NCI-H446 treated with DMSO at 0.1 percent for 48 hours (cell line): ENCODE data around the gene ORC4.

Experiments
- DNase-seq: peaks from one replicate; lab custom pipeline; 2025; lab: John Stamatoyannopoulos, UW

ORC4 gene

DNA sequence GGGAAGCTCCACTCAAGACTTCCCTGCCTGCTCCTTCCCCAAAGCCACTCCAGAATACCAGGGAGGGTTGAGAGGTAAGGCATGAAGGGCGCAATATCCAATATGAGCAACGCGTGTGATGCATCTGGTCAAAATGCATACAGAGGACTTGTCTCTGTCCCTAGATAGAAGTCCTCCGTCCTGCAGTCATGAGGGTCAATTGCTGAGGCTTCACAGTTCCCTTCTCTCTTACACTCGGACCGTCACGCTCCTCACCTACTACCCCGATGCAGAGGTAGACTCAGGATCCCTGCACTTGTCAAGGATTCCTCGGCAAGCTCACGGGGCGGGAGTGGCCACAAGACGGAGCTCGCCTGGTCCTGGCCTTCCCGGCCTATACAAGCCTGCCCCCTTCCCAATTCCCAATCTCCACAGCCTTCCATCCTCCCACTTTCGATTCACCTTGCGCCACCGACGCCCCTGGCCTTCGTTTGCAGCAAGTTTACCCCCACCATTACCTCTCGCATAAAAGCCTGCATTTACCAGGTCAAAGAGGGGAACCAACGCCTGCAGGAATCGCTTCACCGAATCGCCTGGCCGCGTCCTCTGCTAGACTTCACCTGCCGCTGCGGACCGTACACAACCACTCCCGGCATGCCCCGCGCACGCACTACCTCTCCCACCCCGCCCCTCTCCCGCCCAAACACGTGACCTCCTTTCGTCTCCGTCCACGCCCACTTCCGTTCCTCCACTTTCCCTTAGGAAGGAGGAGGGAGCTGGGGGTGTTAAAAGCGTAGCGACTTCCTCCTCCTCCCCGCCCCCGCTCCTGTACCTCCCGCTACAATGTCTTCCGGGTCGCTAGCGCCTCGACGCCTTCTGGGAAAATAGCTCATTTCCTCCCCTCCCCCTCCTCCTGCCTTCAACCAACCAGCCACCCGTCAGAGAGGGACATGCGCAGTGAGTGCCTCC is at the start of gene ORC4:
Gene ORC4 (minus strand): TSS at position 627 of the 948 bp plus-strand sequence. CDS start 44,779 bp downstream, outside the sequence.
- peak; percentile 98 for DNase-seq

DNA sequence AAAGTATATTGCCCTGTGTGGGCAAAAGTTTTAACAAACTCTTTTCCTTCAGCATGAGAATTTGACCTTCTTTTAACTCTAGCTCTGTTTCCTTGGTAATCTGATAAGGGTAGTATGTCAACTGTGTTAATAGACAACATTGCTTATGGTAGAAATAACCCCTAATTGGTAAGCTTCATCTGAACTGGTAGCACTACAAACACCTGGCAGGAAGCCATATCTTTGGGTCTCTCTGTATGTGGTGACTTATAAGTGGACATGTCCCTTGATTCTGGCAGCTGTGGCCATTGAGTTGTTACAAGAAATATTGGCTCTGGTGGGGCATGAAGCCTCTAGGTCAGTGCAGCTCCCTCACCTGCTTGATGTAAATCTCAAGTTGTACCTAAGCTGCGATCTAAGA is 47.3 kb upstream of the ORC4 start:
- no peak for DNase-seq

DNA sequence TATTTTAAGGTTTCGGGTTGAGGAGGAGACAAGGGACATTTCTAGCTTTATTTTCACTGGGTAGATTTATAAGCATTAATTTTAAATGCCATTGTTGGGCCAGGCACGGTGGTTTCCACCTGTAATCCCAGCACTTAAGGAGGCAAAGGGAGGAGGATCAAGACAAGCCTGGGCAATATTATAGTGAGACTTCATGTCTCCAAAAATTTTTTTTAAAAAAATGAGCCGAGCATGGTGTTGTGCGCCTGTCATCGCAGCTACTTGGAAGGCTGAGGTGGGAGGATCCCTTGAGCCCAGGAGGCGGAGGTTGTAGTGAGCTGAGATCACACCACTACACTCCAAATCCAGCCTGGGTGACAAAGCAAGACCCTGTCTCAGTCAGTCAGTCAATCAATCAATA is 45.4 kb upstream of the ORC4 start:
- no peak for DNase-seq

DNA sequence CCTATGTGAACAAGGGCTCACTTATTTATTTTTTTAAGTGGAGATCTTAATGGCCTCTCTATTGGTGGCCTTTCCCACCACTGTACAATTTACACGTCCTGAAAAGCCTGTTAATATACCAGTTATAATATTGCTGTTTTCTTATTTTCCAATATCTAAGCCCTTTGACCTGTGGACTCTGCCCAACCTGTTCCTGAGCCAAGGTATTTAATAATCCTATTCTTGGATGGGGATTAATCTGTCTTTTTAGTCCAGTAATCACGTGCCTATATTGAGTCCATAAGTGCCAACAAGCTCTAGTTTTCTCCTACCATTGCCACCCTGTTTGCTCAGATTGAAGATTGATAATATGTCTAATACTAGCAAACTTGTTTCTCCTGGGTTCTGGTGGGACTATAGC is 43.1 kb upstream of the ORC4 start:
- no peak for DNase-seq

DNA sequence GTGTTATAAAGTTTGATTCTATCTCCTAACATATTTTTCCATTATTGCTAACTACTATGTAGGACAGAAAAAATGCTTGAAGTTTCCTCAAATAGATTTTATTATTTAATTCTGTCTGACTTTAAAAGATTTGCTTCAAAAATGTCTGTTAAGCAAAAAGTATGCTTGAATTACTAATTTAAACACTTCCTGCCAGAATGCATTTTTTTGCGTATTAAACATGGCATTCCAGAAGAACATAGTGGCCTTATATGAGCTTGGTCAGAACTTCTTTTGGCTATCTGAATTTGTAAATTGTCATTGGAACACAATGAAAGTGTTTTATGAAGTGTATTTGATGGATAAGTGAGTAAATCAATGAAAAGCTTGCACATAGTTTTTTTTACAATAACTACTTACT is 38.1 kb upstream of the ORC4 start:
- DNase-seq, result no peak

DNA sequence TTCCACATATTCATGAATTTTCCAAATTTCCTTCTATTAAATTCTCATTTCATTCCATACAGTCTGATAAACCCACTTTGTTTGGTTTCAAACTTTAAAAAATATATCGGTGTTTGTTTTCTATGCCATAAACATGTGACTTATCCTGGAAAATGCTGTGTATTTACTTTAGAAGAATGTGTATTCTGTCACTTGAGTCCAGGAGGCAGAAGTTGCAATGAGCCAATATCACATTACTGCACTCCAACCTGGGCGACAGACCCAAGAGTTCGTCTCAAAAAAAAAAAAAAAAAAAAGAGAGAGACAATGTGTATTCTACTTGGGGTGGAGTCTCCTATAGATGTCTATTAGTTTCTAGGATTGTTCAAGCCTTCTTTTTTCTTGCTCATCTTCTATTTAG is 32.1 kb upstream of the ORC4 start:
- DNase-seq, result no peak

DNA sequence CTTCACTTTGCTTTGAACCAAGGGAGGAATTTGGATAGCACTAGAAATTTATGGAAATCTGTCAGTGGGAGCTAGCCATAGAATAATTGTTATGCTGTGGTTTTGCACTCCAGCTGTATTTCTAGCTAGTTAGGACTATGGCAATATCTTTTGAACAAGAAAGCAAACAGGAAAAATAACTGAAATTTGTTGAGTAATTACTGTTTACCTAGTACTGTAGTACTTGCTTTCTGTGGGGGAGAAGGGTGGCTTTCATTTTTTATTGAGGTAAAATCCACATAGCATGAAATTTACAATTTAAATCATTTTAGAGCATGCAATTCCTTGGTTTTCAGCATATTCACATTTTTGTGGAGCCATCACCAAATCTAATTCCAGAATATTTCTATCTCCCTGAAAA is 28.7 kb upstream of the ORC4 start:
- DNase-seq, result no peak

DNA sequence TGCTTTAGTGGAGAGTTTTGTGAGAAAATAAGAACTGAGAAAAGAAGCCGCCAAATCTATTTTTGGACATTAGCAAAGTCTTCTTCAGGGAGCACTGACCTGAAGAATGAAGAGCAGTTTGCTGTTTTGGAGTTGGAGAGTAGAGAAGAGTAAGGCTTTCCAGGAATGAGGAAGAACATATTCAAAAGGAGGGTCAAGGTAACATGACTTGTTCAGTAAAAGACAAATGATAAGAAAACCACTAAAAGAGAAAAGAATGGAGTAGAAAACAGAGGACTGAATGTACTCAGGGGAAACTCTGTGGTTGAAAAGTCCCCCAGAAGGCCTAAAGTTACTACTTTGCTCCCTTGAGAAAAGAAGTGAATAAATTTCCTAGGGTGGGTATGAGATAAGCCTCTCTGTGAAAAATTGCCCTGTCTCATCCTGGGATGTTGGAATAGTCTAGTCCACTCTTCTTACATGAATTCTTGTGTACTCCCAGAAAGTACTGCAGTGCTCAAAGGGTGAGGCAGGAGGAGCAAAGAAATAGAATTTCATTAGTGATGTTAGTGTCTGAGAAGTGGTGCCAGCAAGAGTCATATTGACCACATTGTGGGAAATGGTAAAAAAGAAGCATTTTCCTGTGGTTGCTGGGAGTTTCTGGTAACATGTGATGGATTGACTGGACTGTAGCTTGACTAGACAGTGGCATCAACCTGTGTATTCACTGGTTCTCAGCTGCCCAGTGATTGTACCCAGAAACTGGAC is 28.1 kb upstream of the ORC4 start:
- DNase-seq, result no peak

DNA sequence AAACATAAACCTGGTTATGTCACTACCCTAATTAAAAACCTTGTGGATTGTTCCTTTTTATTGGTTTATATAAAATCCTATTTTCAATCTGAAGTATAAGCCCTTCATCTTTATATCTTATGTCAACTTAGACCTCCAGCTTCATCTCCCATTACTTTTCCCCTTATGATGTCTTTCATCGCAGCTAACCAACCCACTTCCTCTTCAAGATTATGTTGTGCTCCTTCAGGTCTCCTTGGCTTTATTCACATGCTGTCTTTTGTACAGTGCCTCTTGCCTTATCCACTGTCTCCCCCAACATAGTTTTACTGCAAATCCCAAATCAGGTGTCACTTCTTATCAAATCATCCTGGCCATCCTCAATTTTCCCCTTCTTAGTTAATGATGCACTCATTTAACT is 26.3 kb upstream of the ORC4 start:
- no peak for DNase-seq

DNA sequence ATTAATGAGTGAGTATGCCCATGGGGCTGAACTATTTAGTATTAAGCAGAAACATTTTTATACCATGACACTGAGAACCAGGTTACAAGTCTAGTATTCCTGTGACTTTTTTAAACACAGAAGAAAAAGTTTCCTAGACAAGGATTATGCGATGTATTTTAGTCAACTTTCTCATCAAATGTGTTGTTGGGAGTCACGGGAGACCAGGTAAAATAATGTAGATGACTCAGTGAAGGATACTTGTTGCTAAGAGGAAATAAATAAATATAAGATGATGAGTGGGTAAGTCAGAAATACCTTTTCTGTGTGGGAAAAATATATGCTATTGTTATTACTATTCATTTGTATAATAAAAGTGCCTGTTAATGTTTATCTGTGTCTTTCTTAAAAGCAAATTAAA is 23.8 kb upstream of the ORC4 start:
- DNase-seq, result no peak

DNA sequence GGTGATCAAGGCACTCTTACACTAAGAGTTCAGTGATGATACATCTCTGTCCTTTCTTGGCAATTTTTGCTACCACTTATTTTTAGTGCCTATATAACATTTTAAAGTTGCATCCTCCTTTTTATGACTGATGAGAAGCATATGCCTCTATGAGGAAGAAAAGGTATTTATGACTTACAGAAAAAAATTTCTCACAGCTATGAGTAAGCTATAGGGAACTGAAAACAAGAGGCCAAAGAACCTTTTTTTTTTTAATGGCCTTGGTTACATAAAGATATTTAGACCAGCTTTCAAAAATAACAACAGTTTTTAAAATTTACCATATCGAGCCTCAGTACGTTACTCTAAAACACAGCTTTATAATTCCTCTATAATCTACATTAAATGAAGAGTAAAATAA is 21.7 kb upstream of the ORC4 start:
- no peak for DNase-seq

DNA sequence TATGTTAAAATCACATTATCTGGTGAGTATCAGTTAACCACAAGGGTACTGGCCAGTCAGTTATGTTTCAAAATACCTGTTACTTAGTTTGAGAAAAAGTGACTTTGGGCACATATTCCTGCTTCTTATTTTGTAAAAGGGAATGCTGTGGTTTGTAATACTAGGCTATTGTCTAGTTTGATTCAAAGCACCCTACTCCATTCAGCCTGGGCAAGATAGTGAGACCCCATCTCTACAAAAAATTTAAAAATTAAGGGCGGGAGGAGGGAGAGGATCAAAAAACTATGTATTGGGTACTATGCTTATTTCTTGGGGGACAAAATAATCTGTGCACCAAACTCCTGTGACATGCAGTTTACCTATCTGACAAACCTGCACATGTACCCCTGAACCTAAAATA is 19.2 kb upstream of the ORC4 start:
- no peak for DNase-seq

DNA sequence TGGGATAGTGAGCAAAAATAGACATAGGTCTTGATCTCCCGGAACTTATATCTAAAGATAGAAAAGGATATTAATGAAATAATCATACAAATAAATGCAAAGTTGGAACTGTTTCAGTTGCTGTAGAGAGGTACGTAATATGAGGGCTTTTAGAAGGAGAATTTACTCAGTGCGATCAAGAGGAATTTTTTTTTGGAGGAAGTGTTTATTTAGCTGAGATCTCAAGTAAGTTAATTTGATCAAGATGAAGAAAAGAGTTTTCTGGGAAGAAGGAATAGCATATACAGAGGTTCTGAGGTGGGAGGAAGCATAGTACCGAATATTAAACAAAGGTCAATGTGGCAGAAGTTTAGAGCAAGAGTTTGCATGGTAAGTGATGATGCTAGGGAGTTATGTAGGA is 11.7 kb upstream of the ORC4 start:
- no peak for DNase-seq

DNA sequence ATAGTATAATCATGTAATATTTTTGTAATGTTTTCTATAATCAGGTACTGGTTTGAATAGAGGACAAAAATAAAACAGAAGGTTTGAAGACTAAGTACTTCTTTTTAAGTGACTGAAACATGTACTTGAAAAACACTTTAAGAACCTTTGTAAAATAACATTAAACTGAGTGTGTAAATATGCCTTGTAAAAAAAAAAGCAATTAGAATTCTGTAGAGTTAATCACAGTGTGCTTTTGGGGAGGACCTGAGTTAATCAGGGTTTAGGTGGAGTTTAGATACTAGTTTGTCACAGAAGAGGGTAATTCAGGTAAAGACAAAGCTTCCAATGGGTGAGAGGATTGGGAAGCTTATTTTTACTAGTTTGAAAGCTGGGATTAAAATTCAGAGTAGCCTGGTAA is 10.6 kb upstream of the ORC4 start:
- no peak for DNase-seq

DNA sequence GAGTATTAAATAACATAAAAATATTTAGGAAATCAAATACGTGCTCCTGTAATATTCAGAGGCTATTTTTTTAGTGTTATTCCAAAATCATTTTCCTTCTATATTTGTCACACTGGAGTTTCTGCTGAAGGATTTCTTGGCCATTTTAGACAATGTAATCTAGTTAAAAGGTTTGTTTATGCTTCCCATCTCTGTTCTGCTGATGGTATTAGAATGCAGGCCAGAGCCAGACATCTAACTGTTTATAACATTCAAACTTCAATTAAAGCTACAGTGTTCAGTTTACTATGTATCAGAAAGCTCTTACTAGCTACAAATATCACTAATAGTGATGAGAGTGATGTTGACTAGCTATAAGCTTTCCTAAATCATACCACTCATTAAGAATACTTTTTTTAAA is 8.2 kb upstream of the ORC4 start:
- no peak for DNase-seq

DNA sequence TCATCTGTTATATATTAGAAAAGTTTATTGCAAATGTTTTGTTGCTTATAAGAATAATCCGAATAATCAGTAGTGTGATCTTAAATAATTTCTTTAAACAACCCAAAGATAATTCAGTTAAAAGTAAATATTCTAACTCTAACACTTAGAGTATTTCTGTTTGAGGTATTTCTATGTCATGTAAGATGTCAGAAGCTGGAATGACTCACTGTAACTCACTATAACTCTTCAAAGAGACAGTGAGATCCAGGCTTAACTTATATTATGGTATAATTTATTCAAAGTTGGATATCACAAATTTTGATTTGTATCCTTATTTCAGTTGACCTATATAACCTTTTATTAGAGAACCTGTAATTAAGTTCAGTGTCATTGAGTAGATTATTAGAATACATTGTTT is 7.3 kb upstream of the ORC4 start:
- DNase-seq, result no peak

DNA sequence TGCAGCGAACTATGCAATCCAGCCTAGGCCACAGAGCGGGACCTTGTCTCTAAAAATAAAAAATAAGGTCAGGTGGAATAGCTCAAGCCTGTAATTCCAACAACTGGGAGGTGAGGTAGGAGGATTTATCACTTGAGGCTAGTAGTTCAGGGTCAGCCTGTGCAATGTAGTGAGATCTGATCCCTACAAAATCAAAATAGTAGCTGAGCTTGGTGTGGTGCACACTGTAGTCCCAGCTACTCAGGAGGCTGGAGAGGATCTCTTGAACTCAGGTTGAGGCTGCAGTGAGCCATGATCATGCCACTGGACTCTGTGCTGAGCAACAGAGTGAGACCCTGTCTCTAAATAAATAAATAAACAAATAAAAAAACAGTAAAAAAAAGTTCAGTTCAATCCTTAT is 6.0 kb upstream of the ORC4 start:
- DNase-seq, result no peak

DNA sequence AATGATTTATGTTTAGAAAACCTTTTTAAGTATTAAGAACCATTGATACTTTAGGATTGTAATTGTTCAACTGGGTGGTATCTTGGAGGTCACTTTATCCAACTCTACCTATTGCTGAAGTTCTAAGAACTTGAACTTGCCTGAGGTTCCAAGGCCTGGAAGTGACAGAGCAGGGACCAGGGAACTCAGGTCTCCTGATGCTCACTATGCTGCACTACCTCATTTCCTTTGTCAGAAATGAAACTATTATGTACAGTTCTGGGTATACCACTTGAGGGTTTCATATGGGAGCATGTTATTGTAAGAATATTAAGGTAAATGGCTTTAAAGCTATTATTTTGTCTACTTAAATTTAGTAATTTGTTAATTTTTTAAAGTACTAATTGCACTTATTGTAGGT is 3.3 kb upstream of the ORC4 start:
- no peak for DNase-seq

DNA sequence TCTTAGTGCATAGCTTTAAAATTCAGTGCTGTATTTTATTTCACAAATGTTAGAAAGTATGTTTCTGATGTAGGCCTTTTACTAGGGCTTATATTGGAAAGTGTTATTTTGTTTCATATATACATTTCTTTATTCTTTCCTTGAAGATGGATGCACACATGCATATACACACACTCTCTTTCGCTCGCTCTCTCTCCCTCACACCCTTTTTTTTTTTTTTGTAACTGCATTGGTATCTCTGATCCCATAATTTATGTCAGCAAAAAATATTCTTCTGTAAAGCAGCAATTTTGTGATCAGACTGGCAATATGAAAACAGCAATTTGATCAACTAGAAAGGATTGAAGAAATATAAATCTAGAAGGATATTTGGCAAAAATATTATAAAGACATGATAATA is 2.3 kb upstream of the ORC4 start:
- no peak for DNase-seq

DNA sequence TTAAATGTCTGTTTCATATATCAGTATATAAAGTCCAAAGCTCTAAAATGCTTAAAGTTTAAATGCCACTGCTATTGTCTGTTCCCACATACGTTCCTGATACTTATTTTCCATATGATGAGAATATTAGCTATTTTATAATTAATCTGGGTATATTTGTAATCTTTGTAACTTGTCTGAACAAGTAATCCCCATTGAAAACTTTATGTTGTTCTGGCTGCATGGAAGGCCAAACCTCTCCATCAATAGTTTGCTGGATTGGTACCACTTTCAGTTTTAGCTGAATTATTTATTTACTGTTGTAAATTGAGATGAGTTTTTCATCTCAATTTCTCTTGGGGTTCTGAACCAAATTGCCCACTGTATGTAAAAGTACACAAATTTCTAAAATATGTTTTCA is 1.8 kb upstream of the ORC4 start:
- no peak for DNase-seq

DNA sequence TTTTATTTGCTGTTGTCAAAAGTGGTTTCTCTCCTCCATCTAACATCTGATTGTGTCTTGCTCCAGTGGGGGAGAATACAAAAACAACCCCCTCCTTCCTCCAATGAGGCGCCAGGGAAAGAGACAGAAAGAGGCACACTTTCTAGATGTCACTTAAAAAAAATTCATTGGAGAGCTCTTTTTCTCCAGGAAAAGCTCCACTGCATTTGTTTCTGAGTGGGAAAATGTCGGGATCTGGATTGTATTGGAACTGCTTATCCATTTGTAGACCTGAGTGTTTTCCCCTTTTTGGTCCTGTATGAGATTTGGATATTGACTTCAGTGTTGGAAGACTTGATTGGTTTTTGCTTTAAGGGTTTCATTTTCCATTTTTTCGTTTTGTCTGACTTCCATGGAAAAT is 1.3 kb upstream of the ORC4 start:
- DNase-seq, result no peak

DNA sequence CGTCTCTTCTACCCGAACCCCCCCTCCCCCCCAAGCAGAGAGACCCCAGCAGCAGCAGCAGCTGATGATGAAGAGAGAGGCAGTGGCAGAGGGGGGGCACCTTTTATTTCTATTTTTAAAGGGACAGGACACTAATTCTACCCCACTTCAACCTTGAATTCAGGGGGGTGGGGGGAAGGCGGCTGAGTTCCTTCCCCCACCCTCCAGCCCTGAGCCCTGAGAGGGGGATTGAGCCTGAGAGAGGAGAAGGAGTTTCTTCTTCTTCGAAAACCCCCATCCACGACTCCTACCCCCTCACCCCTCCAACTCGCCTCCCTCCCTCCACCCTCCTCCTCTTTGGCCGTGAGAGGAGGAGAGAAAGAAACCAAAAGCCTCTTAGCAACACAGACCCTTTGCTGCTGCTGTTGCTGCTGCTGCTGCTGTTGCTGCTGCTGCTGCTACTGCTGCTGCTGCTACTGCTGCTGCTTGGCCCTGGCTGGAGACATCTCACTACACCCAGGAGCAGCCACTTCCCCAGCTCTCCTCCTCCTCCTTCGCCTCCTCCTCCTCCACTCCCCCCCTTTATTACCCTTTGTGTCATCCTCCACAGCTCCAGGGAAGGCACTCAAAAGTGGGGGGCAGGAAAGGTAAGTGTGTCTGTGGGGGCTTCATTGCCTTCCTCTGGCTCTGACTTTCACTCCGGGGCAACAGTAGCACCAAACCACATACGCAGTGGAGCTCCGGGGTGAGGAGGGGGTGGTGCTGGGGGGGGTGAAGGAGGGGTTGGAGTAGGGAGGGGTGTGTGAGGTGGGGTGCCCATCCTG is 723 bp upstream of the ORC4 start, which contains the start of gene MBD5:
Gene MBD5 (plus strand): TSS at position 33 of the 803 bp plus-strand sequence.
- no peak for DNase-seq

DNA sequence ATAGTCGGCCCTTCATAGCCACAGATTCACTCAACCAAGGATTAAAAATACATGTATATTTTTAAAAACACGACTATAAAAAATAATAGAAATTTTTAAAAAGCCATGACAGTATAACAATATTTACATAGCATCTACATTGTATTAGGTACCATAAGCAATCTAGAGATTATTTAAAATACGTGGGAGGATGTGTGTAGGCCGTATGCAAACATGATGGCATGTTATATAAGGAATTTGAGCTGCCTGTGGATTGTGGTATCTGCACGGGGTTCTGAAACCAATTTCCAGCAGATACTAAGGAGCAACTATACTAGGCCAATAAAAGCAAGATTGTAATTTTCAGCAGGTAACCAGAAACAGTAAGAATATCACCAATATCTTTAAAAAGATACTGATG is 5.9 kb downstream of the ORC4 start:
- no peak for DNase-seq
